HEK293 (cell line): ENCODE data around the gene MCOLN1.
A peak's percentile ranks its signal among the peaks of the same experiment; 100 is the strongest.

Experiments used
- CTCF ChIP-seq: fragments of 450-650 bp; formaldehyde crosslinking; IDR thresholded peaks from 2 replicates; pipeline ENCODE4 v1.5.1; 2016; ENCODE audit warnings: missing biosample characterization, missing genetic modification characterization
- GFI1B ChIP-seq: fragments of 450-650 bp; formaldehyde crosslinking; IDR thresholded peaks from 2 replicates; pipeline ENCODE4 v1.5.1; 2016; ENCODE audit warnings: missing biosample characterization, missing genetic modification characterization
- HOXC10 ChIP-seq: sonication (generic); formaldehyde crosslinking; IDR thresholded peaks from 2 replicates; pipeline ENCODE4 v1.8.1; 2023; ENCODE audit warnings: mild to moderate bottlenecking, missing genetic modification reagents
- KLF7 ChIP-seq: fragments of 450-650 bp; formaldehyde crosslinking; IDR thresholded peaks from 2 replicates; pipeline ENCODE4 v1.5.1; 2016; ENCODE audit warnings: missing biosample characterization, missing genetic modification characterization, borderline replicate concordance
- KLF9 ChIP-seq: fragments of 450-650 bp; formaldehyde crosslinking; IDR thresholded peaks from 2 replicates; pipeline ENCODE4 v1.5.1; 2016; ENCODE audit warnings: missing biosample characterization, missing genetic modification characterization, low read depth
- RBAK ChIP-seq: fragments of 450-650 bp; formaldehyde crosslinking; IDR thresholded peaks from 2 replicates; pipeline ENCODE4 v1.5.1; 2016; ENCODE audit warnings: missing biosample characterization, missing genetic modification characterization
- ZBTB11 ChIP-seq: fragments of 450-650 bp; formaldehyde crosslinking; conservative IDR thresholded peaks from 2 replicates; pipeline ENCODE4 v1.5.1; 2016; ENCODE audit warnings: low read depth, missing biosample characterization, missing genetic modification characterization
- ZBTB26 ChIP-seq: fragments of 450-650 bp; formaldehyde crosslinking; optimal IDR thresholded peaks from 2 replicates; pipeline ENCODE3; 2016; ENCODE audit warnings: missing biosample characterization, mild to moderate bottlenecking, missing genetic modification characterization
- ZFP69B ChIP-seq: fragments of 450-650 bp; formaldehyde crosslinking; IDR thresholded peaks from 2 replicates; pipeline ENCODE4 v1.5.1; 2016; ENCODE audit warnings: missing biosample characterization, missing genetic modification characterization
- ZNF184 ChIP-seq: fragments of 450-650 bp; IDR thresholded peaks from 2 replicates; pipeline ENCODE4 v1.5.1; 2018; ENCODE audit warnings: missing biosample characterization, mild to moderate bottlenecking, missing genetic modification characterization
- ZNF2 ChIP-seq: fragments of 450-650 bp; formaldehyde crosslinking; IDR thresholded peaks from 2 replicates; pipeline ENCODE4 v1.5.1; 2016; ENCODE audit warnings: missing biosample characterization, missing genetic modification characterization
- ZNF211 ChIP-seq: fragments of 450-650 bp; formaldehyde crosslinking; IDR thresholded peaks from 2 replicates; pipeline ENCODE4 v1.5.1; 2016; ENCODE audit warnings: low read depth, missing biosample characterization, missing genetic modification characterization
- ZNF280C ChIP-seq: fragments of 450-650 bp; formaldehyde crosslinking; IDR thresholded peaks from 2 replicates; pipeline ENCODE4 v1.5.1; 2016; ENCODE audit warnings: missing biosample characterization, missing genetic modification characterization
- ZNF280D ChIP-seq: fragments of 450-650 bp; formaldehyde crosslinking; IDR thresholded peaks from 2 replicates; pipeline ENCODE4 v1.5.1; 2016; ENCODE audit warnings: missing biosample characterization, missing genetic modification characterization
- ZNF350 ChIP-seq: fragments of 450-650 bp; formaldehyde crosslinking; IDR thresholded peaks from 2 replicates; pipeline ENCODE4 v1.5.0; 2017; ENCODE audit warnings: missing biosample characterization, mild to moderate bottlenecking, missing genetic modification characterization
- ZNF404 ChIP-seq: fragments of 450-650 bp; formaldehyde crosslinking; IDR thresholded peaks from 2 replicates; pipeline ENCODE4 v1.5.1; 2017; ENCODE audit warnings: missing biosample characterization, missing genetic modification characterization
- ZNF449 ChIP-seq: fragments of 450-650 bp; formaldehyde crosslinking; IDR thresholded peaks from 2 replicates; pipeline ENCODE4 v1.5.1; 2017; ENCODE audit warnings: missing biosample characterization, mild to moderate bottlenecking, missing genetic modification characterization, moderate library complexity
- ZNF629 ChIP-seq: fragments of 450-650 bp; formaldehyde crosslinking; IDR thresholded peaks from 2 replicates; pipeline ENCODE4 v1.5.1; 2017; ENCODE audit warnings: missing biosample characterization, missing genetic modification characterization
- ZNF654 ChIP-seq: fragments of 450-650 bp; formaldehyde crosslinking; IDR thresholded peaks from 2 replicates; pipeline ENCODE4 v1.5.1; 2016; ENCODE audit warnings: low read depth, missing biosample characterization, missing genetic modification characterization
- ZNF707 ChIP-seq: fragments of 450-650 bp; formaldehyde crosslinking; IDR thresholded peaks from 2 replicates; pipeline ENCODE4 v1.5.1; 2016; ENCODE audit warnings: missing biosample characterization, missing genetic modification characterization
- ZNF76 ChIP-seq: fragments of 450-650 bp; formaldehyde crosslinking; IDR thresholded peaks from 2 replicates; pipeline ENCODE4; 2016; ENCODE audit warnings: low read depth, missing biosample characterization, missing genetic modification characterization, borderline replicate concordance
- ZNF776 ChIP-seq: fragments of 450-650 bp; formaldehyde crosslinking; IDR thresholded peaks from 2 replicates; pipeline ENCODE4 v1.5.0; 2017; ENCODE audit warnings: missing biosample characterization, missing genetic modification characterization, borderline replicate concordance
- ZSCAN16 ChIP-seq: fragments of 450-650 bp; formaldehyde crosslinking; IDR thresholded peaks from 2 replicates; pipeline ENCODE4 v1.5.1; 2016; ENCODE audit warnings: missing biosample characterization, missing genetic modification characterization
- ZSCAN23 ChIP-seq: fragments of 450-650 bp; formaldehyde crosslinking; IDR thresholded peaks from 2 replicates; pipeline ENCODE4 v1.5.1; 2016; ENCODE audit warnings: missing biosample characterization, missing genetic modification characterization
- ZSCAN30 ChIP-seq: fragments of 450-650 bp; IDR thresholded peaks from 2 replicates; pipeline ENCODE4 v1.5.1; 2018; ENCODE audit warnings: missing biosample characterization, mild to moderate bottlenecking, missing genetic modification characterization, moderate library complexity

Gene MCOLN1

GRCh38 chr19:7522072-7522922 lies at the start of gene MCOLN1 (continued):
- TF ChIP-seq KLF7 (peak; percentile 59; the same call in 1 of the 2 replicates), ZNF629 (peak; percentile 79), ZNF280C (no peak), ZNF776 (tag by site-specific recombination) (no peak), ZBTB26 (peak; percentile 72), ZNF184 (tag by site-specific recombination) (0 out of 2 replicates have a peak, but pooled peaks have one; percentile 51), RBAK (tag by site-specific recombination) (no peak), ZNF280D (tag by site-specific recombination) (peak; percentile 73; the same call in 1 of the 2 replicates), ZNF654 (tag by site-specific recombination) (no peak; the same call in 1 of the 2 replicates), KLF9 (tag by site-specific recombination) (peak; percentile 92), ZFP69B (tag by site-specific recombination) (peak; percentile 88), ZNF707 (no peak), ZSCAN30 (tag by site-specific recombination) (peak; percentile 80), HOXC10 (CRISPR knock-in tag) (no peak), ZNF449 (tag by site-specific recombination) (no peak), ZNF76 (tag by site-specific recombination) (peak; percentile 69), ZNF350 (tag by site-specific recombination) (no peak), ZNF2 (tag by site-specific recombination) (peak; percentile 91), ZNF404 (tag by site-specific recombination) (no peak), GFI1B (no peak), ZNF211 (tag by site-specific recombination) (no peak), ZSCAN23 (tag by site-specific recombination) (peak; percentile 96), ZSCAN16 (tag by site-specific recombination) (no peak), CTCF (tag by site-specific recombination) (no peak; the same call in 1 of the 2 replicates), ZBTB11 (tag by site-specific recombination) (0 out of 2 replicates have a peak, but pooled peaks have one; percentile 40)
